GM19397 (cell line): ENCODE measurements around the gene CMSS1.
"Not testable (repeated sequence)": the region's sequence is repeated elsewhere in the genome, so short reads cannot be mapped to it uniquely, and the experiment has no call there.

Source experiments
- ATAC-seq: cut with Tn5 transposase; IDR thresholded peaks from one replicate; pipeline ENCODE4 v1.9.1; 2021; ENCODE audit warnings: mild to moderate bottlenecking, moderate library complexity; ENCODE audit not compliant: unreplicated experiment

The CMSS1 gene

DNA sequence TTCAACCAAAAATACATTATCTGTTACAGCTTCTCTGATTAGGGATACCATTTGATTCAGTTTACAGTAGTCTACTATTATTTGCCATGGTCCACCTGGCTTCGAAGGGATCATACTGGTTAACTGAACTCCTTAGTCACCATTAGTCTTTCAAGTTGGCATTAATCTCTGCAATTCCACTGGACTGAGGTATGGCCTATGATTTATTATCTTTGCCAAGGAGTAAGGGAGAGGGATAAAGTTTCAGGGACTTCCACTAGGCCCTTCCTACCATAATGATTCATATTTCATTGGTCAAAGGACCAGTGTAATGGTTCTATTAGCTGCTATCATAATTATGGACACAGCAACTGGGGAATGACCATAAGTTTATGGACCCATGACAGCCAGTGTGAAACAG is 7.3 kb upstream of the CMSS1 start:
- no peak for ATAC-seq

DNA sequence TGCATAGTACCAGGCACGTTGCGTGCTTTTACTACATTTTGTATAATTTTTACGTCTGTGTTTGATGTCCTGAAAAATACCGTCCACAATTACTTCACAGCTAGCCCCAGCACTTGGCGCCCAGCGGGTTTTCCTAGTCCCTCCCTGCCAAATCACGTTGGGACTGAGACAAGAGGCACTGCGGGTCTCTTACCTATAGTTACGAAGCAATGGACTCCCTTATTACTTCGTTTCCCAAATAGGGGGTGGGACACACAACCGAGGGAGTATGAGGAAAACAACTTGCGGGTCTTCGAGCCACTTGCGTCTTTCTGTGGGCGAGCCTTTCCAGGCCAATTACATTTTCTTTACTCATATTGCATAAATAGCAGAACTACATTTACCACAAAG is 620 bp upstream of the CMSS1 start:
- ATAC-seq: no peak

DNA sequence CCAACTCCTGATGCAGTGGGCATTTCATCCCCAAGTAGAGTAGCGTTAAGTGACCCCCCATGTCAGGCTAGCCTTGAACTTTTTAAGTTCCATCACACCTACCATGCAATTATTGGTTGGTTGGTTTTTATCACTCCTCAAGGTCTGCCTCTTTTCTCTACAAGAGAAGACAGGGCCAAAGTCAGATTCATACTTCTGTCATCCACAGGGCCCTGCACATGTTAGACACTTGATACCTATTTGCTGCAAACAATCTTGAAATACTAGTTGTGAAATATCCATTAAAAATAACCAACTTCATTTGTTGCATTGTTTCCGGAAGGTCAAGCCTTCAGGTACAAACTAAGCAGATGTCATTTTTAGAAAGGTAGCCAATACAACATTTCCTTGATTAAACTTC is 1.2 kb downstream of the CMSS1 start:
- no peak for ATAC-seq

DNA sequence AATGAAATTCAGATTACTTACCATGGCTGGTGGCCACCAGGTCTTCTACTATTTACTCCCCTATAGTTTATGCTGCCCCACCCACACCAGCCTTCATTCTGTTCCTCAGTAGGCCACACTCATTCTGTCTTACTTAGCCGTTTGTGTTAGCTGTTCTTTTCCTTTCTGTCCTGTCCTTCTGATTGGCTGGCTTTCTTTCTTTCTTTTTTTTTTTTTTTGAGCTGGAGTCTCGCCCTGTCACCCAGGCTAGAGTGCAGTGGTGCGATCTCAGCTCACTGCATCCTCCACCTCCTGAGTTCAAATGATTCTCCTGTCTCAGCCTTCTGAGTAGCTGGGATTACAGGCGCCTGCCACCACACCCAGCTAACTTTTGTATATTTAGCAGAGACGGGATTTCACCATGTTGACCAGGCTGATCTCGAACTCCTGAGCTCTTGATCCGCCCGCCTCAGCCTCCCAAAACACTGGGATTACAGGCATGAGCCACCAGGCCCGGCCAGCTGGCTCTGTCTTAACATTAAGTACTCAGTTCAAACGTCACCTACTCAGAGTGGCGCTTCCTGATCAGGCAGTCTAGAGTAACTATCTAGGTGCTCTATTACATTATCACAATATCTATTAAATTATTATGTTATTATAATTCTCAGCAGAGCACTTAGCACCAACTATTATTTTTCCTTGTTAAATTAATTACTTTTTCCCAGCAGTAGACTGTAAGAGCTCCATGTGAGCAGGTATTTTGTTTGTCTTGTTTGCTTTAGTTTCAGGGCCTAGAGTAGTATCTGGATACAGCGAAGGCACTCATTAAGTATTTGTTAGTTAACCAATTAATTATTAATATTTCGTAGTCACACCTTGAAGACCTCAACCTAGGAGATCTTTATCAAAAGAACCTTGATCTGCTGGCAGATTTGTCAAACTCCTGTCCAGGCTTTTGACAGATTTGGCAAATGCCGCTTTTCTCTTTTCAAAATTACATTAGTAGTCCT is 6.4 kb downstream of the CMSS1 start:
- no peak for ATAC-seq

DNA sequence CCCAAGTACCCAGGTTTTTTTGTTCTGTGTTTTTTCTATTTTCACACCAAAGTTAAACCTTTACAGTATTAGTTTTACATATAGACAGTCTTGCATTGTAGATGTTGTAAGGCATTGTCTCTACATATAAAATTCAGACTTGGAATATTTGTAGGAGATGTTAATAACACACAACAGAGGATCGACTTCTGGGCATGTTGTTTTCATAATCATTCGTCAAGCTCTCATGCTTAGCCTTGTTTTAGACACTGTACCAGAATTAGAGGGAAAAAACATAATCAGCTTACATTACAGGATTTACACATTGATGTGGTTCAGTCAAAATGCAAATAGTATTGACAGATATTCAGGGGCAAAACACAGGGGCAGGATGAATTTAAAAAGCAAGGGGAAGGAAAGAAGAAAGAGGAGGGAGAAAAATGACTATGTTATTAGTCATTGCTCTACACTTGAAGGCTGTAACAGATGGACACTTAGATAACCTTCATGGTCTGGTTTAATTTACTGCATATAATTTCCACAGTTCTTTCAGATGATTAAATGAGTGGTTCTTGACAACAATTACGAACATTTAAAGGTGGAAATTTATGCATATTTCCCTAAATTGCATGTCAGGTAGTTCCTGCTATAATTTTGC is 7.5 kb downstream of the CMSS1 start:
- ATAC-seq: no peak

DNA sequence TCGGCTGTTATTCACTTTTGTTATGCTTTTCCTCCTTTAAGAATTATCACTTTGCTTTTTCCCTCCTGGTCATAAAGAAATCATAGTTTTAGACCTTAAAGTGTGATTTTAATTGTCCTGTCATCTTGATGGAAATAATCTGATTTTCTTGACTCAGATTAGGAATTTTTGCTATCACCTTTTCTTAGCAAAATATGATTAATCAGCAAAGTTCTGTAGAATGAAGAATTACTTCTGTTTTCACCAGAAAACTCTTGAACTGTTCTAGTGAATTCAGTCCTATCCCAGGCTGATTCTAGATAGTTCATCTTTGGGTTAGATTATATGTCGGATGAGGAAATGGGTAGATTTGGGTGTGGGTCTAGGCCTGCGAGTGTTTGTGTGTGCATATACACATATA is 12.2 kb downstream of the CMSS1 start:
- ATAC-seq: no peak

DNA sequence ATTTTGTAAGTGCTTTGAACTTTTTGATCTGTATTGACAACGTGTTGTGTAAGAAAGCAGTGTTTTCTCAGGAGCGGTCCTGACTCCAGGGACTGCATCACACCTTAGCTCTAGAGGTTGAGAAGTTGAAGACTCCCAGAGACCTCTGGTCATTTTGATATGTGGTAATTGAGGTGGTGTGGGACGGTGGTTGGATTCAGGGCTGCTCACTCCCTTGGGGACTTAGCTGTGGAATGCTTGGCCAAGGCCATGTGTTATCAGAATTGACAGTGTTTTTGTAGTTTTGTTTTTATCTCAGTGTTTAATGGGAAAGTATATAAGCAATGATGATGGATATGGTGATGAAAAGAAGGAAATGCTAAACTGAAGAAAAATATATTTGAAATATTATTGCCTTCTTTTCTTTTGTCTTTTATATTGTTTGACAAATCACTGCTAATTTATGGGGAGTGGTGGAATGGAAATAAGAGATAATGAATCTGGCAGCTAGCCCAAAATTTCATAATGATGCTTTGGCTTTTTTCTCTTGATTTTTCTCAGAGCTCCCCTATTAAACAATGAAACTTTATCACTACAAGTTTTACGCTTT is 16.0 kb downstream of the CMSS1 start:
- no peak for ATAC-seq

DNA sequence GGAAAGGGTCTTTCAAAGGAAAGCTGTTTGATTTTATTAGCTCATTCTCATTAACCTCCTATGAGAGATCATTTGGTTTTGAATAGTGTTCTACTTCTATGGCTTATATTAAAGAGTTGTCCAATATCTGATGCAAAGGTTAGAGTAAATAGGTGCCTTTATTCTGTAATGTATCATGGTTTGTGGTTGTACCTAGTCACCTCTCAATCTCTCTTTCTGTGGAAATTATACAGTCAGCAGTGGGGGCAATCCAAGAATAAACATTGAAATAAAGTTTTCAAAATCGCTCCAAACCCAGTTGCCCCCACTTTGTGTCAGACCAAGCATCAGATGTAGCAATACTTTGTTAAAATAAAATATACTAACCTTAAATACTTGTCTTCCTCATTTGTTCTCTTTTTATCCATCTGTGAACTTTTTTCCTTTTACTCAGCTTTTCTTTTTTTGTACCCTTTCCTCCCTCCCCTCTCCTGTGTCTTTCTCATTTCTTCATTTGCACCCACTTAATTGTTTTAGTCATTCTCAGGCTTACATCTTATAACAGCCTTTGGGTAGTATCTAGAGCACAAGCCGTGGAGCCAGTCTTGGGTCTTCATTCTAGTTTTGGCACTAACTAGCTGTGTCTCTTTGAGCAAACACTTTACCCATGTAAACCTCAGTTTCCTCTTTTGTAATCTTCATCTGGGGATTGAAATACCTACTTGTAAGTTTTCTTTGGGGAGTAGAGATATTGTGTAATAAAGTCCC is 16.7 kb downstream of the CMSS1 start:
- ATAC-seq: no peak

DNA sequence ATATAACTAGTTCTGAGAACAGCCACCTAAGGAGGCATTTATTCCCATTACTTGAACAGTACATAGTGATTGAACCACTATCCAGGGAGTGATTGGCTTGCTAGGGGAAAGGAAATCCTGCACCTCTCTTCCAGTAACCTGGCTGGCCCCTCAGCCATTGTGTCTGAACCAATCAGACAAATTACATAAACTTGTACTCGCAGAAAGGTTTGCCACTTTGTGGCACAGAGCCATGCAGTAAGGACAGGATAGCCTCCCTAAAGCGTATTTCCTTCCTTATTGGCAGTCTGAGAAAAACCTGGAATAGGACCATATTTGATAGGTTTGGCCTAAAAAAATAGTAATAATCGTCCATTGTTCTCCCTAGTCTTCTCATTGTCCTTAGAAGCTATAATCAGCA is 19.0 kb downstream of the CMSS1 start:
- ATAC-seq: no peak

DNA sequence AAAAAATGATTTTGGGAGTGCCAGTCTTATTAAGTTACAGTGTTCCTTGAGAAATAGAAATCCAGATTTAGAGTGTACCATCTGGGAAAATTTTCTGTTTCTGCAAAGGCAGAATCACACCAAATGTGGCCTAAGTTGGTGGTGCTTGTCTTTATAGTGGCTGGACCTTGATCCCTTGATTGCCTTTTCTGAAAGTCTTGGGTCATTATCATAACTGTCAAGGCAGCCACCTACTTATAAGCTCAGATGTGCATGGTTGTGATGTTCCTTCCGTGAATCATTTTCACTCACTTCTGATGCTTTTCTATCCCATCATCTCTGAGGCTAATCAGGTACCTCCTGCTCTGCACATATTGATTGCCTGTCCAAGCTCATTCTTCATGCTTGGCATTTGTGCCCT is 20.1 kb downstream of the CMSS1 start:
- ATAC-seq: no peak

DNA sequence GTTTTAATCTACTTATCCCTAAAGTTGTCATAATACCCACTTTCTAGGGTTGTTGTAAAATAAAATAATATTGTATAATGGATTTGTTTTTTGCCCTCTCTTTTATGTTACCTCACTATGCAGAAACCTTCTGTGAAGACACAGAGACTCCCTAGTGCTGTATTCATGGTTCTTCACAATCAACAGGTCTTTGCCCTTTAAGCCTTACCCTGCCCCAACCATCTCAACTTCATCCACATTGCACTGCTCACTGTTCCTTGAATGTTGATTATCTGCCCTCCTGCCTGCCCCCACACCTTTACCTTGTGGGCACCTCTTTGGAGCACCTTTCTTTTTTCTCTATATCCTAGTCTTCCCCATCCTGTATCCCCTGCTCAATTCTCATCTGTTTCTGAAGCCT is 21.1 kb downstream of the CMSS1 start:
- no peak for ATAC-seq

DNA sequence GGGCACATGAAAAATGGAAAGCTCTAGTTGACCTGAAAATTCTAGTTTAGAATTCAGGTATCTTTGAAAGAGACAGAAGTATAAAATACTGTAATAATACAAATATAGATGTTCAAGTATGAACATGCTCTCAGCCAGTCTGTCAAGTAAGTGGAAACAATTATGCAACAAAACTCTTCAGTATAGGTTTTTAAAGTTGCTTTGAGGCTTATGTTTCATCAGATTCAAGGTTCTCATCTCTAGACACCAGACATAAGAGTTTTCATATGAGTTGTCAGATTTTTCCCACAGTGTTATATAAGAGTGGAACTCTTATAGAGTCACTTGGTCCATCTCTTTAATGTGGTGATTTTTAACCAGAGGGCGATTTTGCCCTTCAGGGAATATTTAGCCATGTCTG is 22.0 kb downstream of the CMSS1 start:
- no peak for ATAC-seq

DNA sequence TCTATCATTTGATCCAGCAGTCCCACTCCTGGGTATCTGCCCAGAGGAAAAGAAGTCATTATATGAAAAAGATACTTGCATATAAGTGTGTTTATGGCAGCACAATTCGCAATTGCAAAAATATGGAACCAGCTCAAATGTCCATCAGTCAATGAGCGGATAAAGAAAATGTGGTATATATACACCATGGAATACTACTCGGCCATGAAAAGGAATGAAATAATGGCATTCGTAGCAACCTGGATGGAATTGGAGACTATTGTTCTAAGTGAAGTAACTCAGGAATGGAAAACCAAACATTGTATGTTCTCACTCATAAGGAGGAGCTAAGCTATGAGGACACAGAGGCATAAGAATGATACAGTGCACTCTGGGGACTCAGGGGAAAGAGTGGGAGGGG is 24.3 kb downstream of the CMSS1 start:
- ATAC-seq: not testable (repeated sequence)

DNA sequence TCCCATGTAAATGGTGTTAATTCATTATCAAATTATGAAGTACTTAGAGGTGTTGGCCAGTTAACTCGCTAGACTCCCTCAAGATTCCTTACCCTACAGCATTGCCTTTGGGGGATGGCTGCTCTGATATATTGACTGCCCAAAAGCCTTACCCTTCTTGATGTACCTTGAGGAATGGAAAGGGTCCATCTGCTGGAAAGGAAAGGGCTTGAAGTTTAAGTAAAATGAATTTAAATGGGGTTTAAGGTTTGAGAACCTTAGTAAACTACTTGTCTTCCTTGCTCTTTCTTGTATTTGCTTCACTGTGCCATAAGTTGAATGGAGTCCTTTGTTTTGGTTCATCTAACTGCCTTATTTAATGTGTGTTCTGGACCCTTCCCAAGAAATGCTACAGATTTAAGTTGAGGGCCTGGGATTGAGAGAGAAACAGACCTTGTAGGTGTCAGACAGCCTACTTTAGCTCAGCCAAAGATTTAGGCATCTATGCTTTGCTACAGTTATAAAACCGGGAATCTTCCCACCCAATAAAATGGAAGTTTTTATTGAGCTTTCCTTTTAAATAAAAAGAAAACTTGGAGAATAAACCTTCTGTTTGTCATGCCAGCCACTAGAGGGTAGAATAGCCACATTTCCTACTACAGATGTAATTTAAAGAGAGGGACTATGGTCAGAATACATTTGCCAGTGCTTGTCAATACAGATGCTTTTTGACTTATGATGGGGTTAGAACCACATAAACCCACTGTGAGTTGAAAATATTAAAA is 25.3 kb downstream of the CMSS1 start:
- ATAC-seq: no peak

DNA sequence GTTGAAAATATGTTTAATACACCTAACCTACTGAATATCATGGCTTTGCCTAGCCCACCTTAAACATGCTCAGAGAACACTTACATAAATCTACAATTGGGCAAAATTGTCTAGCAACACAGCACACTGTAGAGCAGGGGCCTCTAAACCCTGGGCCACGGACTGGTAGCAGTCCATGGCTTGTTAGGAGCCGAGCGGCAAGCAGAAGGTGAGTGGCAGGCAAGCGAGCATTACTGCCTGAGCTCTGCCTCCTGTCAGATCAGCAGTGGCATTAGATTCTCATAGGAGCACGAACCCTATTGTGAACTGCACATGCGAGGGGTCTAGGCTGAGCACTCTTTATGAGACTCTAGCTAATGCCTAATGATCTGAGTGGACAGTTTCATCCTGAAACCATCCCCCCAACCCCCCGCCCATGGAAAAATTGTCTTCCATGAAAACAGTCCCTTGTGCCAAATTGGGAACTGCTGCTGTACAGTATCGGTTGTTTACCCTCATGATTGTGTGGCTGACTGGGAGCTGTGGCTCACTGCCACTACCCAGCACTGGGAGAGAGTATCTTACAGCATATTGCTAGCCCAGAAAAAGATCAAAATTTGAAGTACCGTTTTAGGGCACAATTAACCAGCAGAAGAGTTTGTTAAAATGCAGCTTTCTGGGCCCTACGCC is 26.1 kb downstream of the CMSS1 start:
- no peak for ATAC-seq

DNA sequence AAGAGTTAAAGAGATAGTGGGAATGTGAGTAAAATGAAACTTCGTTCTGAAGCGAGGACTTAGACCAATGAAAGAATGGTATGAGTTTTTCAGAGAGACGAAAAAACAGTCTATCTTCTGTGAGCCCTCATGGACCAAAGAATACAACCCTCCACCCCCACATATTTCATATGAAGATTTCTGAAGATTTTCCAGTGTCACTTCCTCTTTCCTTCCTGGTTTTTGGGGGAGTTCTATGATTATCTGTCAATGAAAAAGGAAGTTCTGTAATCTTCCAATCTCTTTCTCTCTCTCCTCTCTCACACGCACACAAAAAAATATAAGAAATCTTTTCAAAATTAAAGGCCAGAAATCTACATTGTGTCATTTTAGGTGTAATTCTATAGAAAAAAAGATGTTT is 27.7 kb downstream of the CMSS1 start:
- ATAC-seq: no peak

DNA sequence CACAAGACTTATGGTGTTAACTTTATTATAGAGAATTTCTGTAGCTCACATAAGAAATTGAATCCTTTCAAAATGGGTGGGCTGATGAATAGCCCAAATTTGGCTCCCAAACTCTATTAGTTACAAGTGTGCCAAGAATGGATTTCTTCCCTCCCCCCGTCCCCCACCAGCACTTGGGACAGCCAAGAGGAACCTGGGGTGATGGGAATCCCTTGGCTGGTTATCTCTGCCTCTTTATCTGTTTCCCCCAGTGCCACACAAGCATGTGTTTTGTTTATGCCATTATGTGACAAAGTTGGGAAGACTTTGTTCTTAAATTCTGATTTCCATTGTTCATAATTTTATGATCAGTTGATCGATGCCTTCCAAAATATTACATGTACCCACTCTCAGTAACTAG is 28.3 kb downstream of the CMSS1 start:
- ATAC-seq: no peak

DNA sequence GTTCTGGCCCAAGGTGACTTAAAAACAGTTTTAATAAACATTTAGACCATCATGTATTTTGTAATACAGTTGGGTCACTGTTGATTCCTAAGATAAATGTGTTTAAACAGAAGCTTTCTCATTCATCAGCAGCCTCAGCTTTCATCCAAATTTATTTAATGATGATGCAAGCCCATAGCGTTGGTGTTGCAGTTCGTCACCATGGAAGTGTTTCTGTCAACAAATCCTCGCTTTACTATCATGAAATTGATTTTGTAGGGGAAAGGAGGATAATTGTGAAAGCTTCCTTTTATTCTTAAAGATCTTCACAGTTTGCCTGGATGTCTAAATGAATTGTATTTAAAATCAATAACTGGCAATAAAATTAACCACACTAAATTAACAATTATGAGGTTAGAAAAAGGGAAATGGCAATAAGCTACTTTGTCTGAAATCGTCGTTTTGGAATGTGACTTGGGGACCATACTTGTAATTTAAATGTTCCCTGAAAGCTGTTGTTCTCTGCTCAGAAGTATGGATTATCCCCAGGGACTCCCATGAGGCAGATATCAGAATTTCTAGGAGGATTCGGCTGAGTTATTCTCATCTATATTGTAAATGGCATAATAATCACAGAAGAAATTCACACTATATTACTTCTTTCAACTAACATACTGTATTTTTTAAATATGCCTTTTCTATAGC is 29.0 kb downstream of the CMSS1 start:
- no peak for ATAC-seq

DNA sequence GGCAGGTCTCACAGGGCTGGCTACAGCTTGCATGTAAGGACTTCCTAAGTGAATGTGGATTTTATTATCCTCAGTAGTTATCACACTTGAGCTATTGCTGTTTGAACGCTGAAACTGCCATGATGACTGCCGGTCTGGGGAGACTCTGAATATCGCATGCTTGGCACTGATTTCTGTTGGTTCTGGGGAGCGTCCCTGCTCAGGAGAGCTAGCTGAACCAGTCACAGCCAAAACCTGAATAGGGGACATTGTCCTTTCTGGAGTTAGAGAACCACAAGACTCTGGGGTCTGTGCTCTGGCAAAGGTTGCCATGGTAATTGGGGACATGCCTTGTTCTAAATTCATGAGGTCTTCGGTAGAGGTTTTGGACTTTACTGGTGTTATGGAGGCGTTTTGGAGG is 30.8 kb downstream of the CMSS1 start:
- no peak for ATAC-seq
